Neural crest cell (in vitro differentiated cells): ENCODE measurements around the gene GLT8D1. TPM values are rescaled to one million over a fixed set of nuclear protein-coding genes. Genes with fewer than 3 reads are reported as not detected.
A peak's percentile ranks its signal among the peaks of the same experiment; 100 is the strongest.

Experiments
- DNase-seq: peaks from one replicate; pipeline ENCODE4 v3.0.0; 2021; ENCODE audit warnings: low read depth, mixed read lengths, low spot score
- H3K27ac Mint-ChIP-seq: one replicate; pipeline ENCODE4 v1.8.0; 2021; ENCODE audit warnings: mild to moderate bottlenecking, mixed read lengths; ENCODE audit not compliant: unreplicated experiment
- H3K27me3 Mint-ChIP-seq: 2 replicates; pipeline ENCODE4 v1.8.0; 2021; ENCODE audit warnings: low read depth, mild to moderate bottlenecking, mixed read lengths
- H3K36me3 Mint-ChIP-seq: 2 replicates; pipeline ENCODE4 v1.8.0; 2021; ENCODE audit warnings: low read depth, mild to moderate bottlenecking, mixed read lengths
- H3K4me1 Mint-ChIP-seq: 2 replicates; pipeline ENCODE4 v1.8.0; 2021; ENCODE audit warnings: mixed read lengths
- H3K4me3 Mint-ChIP-seq: one replicate; pipeline ENCODE4 v1.8.0; 2021; ENCODE audit warnings: mild to moderate bottlenecking, mixed read lengths
- H3K9me3 Mint-ChIP-seq: 2 replicates; pipeline ENCODE4 v1.8.0; 2021; ENCODE audit warnings: mixed read lengths
- long read RNA-seq: library from polyadenylated mRNA; unstranded; transcript quantifications from one replicate; pipeline ENCODE4 v2.0.0, GENCODE V29; 2020
- total RNA-seq: library from RNA; stranded (reverse); gene quantifications from 2 replicates; pipeline ENCODE4 v1.2.1, GENCODE V29; 2021
- TF ChIP-seq, protein P1 (sequence below): fragments of 200-600 bp; sonication (generic); conservative IDR thresholded peaks from 2 replicates; pipeline ENCODE4 v1.5.0; 2021; ENCODE audit warnings: antibody characterized with exemption, mild to moderate bottlenecking

GLT8D1 gene, protein sequence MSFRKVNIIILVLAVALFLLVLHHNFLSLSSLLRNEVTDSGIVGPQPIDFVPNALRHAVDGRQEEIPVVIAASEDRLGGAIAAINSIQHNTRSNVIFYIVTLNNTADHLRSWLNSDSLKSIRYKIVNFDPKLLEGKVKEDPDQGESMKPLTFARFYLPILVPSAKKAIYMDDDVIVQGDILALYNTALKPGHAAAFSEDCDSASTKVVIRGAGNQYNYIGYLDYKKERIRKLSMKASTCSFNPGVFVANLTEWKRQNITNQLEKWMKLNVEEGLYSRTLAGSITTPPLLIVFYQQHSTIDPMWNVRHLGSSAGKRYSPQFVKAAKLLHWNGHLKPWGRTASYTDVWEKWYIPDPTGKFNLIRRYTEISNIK
- total RNA-seq = 64.1 and 69.9 TPM in 2 replicates
- long read RNA-seq, transcript GLT8D1-201 (10 exons, 1,849 nt) = major isoform, 7 of 40 reads
- long read RNA-seq, partial matches to known transcripts = 4 of 40 reads
- long read RNA-seq, other reads (novel, unspliced or antisense) = 26 of 40 reads

DNA sequence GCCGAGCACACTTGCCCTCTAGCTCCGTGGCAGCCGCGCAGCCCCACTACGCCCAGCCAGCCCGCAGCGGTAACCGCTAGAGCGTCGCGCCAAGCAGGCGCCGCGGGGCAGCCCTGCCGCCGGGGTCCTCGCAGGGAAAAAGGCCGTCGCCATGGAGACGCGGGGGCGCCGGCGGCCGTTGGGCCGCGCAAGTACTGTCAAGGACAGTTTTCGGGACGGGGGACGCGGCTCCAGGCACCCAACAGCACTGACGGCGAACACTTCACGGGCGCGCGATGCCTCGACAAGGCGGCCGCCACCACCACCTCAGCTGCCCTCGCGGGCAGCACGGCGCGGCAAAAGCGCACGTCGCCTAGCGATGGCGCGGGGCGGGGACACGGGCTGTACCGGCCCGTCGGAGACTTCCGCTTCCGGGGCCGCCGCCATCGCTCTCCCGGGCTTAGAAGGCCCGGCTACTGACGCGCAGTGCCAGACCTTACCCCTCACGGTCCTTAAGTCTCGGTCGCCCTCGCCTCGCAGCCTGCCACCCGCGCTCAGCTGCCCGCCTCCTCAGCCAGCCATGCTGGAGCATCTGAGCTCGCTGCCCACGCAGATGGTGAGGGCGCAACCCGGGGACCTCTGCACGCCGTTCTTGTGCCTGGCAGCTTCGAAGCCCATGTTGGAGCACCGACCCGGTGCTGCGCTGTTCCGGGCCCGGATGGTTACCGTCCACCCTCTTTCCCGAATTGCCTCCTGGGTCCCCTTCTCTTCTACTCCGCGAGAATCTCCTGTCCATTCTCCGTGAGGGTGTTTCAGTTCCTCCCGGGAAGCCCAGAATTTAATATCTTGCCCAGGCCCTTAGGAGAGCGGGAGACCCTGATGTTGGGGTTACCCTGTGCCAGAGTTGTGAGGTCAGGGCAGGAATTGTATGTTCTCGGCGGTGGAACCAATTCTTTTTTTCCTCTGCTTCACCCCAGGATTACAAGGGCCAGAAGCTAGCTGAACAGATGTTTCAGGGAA, at the start of gene GLT8D1, which contains the start of gene SPCS1:
GLT8D1 (minus strand) TSS at position 104 of the 999 bp plus-strand sequence. CDS start 5,331 bp downstream, outside the sequence.
SPCS1 (plus strand) TSS at position 419 of the 999 bp plus-strand sequence; CDS start at position 560, 141 bp downstream.
- Mint-ChIP-seq H3K36me3 (no peaks in the 10 kb centered on the region), H3K4me1 (peaks cover 29% of the 10 kb centered on the region), H3K9me3 (no peaks in the 10 kb centered on the region), H3K27ac (peak within 1 kb of the TSS; percentile 98), H3K4me3 (peak within 1 kb of the TSS; percentile 99), H3K27me3 (no peaks in the 10 kb centered on the region)
- TF ChIP-seq, protein P1, sequence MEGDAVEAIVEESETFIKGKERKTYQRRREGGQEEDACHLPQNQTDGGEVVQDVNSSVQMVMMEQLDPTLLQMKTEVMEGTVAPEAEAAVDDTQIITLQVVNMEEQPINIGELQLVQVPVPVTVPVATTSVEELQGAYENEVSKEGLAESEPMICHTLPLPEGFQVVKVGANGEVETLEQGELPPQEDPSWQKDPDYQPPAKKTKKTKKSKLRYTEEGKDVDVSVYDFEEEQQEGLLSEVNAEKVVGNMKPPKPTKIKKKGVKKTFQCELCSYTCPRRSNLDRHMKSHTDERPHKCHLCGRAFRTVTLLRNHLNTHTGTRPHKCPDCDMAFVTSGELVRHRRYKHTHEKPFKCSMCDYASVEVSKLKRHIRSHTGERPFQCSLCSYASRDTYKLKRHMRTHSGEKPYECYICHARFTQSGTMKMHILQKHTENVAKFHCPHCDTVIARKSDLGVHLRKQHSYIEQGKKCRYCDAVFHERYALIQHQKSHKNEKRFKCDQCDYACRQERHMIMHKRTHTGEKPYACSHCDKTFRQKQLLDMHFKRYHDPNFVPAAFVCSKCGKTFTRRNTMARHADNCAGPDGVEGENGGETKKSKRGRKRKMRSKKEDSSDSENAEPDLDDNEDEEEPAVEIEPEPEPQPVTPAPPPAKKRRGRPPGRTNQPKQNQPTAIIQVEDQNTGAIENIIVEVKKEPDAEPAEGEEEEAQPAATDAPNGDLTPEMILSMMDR = no peak
- peak; percentile 75 for DNase-seq

DNA sequence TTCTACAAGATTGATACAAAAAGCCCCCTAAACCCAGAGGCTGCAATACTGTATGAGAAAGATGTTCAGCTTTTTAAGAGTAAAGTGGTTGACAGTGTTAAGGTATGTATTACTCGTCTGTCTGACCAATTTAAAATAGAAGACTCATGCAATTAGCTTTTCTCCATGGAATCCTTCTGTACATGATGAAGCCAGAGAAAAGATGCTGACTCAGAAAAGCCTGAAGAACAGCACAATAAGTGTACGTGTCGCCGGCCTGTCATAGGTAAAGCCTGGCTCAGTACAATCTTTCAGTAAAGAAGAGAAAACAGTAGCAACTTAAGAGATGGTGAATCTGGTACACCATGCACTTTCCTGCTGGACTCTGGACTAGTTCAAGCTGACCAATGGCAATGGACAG, 48.8 kb upstream of the GLT8D1 start:
- peaks cover 29% of the 10 kb centered on the region for H3K36me3 Mint-ChIP-seq
- TF ChIP-seq, protein P1 = no peak
- H3K27ac Mint-ChIP-seq = no peak overlapping the region
- DNase-seq = no peak
- no peak overlapping the region for H3K4me3 Mint-ChIP-seq
- H3K4me1 Mint-ChIP-seq = no peaks in the 10 kb centered on the region
- no peaks in the 10 kb centered on the region for H3K9me3 Mint-ChIP-seq
- no peaks in the 10 kb centered on the region for H3K27me3 Mint-ChIP-seq

DNA sequence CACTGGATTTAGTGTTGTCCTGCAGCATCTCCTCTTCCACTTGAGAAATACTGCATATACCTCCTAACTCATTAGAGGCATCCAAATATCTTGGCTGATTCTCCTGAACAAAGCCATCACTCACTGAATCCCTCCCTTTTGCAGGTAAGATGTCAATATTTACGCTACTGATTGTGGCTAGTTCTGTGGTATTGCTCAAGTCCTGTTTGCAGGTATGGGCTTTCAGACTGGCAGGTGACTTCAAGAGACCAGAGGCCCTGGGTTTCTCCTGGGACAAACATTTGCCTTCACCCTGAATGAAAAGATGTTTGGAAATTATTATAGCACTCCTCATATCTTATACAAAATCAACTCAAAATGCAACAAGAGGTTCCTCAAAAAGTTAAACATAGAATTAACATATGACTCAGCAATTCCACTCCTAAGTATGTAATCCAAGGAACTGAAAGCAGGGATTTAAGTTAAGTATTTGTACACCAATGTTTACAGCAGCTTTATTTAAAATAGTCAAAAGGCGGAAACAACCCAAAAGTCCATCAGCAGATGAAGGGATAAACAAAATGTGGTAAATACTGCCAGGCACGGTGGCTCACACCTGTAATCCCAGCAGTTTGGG, 46.6 kb upstream of the GLT8D1 start:
- H3K27ac Mint-ChIP-seq = no peak overlapping the region
- H3K9me3 Mint-ChIP-seq = no peaks in the 10 kb centered on the region
- no peak for DNase-seq
- no peak overlapping the region for H3K4me3 Mint-ChIP-seq
- peaks cover 28% of the 10 kb centered on the region for H3K36me3 Mint-ChIP-seq
- H3K4me1 Mint-ChIP-seq = no peaks in the 10 kb centered on the region
- H3K27me3 Mint-ChIP-seq = no peaks in the 10 kb centered on the region
- TF ChIP-seq, protein P1 = no peak

DNA sequence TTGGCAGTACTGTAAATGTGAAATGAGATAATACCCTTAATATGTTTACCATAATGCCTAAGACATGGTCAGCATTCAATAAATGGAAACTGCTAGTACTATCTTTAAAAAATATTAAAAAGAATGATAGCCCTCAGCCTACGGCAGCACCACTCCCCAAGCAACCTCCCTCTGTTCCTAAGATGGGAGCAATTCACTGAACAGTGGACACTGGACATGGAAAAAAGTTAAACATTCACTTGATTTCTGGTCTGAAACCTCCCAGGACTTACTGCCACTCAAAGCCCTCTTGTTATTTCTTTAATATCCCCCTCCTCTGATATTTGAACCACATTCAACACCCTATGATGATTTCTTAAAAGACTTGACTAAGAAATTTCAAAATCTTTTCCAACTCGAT, 38.1 kb upstream of the GLT8D1 start:
- Mint-ChIP-seq H3K9me3 (no peaks in the 10 kb centered on the region), H3K4me3 (no peak overlapping the region), H3K27me3 (no peaks in the 10 kb centered on the region), H3K36me3 (peaks cover 20% of the 10 kb centered on the region), H3K27ac (no peak overlapping the region), H3K4me1 (no peaks in the 10 kb centered on the region)
- DNase-seq = no peak
- TF ChIP-seq, protein P1 = no peak

DNA sequence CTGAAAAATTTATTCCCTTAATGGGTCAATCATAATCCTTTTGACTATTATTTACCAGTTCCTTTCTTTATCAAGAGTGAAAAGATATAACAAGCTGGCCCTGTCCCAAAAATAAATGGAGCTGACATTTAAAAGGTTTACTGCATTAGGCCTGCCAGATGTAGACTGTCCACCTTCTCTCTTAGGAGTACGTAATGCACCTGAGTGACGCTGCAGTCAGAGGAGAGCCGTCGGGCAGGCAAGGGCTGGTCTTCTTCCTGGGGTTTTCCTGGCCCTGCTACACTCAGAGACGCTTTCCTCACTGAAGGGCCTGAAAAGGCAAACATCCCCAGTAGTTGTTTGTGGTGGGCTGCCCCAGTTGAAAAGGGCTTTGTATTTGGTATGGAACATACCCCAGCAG, 37.6 kb upstream of the GLT8D1 start:
- no peak for DNase-seq
- TF ChIP-seq, protein P1 = no peak
- Mint-ChIP-seq H3K4me3 (no peak overlapping the region), H3K27me3 (no peaks in the 10 kb centered on the region), H3K9me3 (no peaks in the 10 kb centered on the region), H3K4me1 (no peaks in the 10 kb centered on the region), H3K36me3 (peaks cover 15% of the 10 kb centered on the region), H3K27ac (no peak overlapping the region)
